ENCODE data around the gene SH3RF3.
"Not testable (repeated sequence)": the region's sequence is repeated elsewhere in the genome, so short reads cannot be mapped to it uniquely, and the experiment has no call there.

SH3RF3 gene

GRCh38 chr2:109118321-109118720 is 10.7 kb upstream of the SH3RF3 start:
- no peak for DNase-seq

- no peak for DNase-seq
Observed at GRCh38 chr2:109120166-109120565, 8.8 kb upstream of the SH3RF3 start.

- DNase-seq = not testable (repeated sequence)
Observed at GRCh38 chr2:109120686-109121085, 8.3 kb upstream of the SH3RF3 start.

- no peak for DNase-seq
Observed at GRCh38 chr2:109123586-109124201, 5.3 kb upstream of the SH3RF3 start.

- no peak for DNase-seq
Observed at GRCh38 chr2:109124982-109125592, 3.9 kb upstream of the SH3RF3 start.

- DNase-seq = no peak
Observed at GRCh38 chr2:109125593-109126500, 3.2 kb upstream of the SH3RF3 start.

GRCh38 chr2:109126501-109126860 is 2.5 kb upstream of the SH3RF3 start:
- DNase-seq = no peak

GRCh38 chr2:109127556-109127955 is 1.4 kb upstream of the SH3RF3 start:
- DNase-seq = no peak

GRCh38 chr2:109128048-109128615 is 873 bp upstream of the SH3RF3 start:
- DNase-seq = peak; percentile 93

GRCh38 chr2:109129356-109129920 is 433 bp downstream of the SH3RF3 start:
- DNase-seq = peak; percentile 87

- peak; percentile 57 for DNase-seq
Observed at GRCh38 chr2:109129921-109130722, 1.1 kb downstream of the SH3RF3 start.

GRCh38 chr2:109130723-109130995 is 1.7 kb downstream of the SH3RF3 start:
- DNase-seq = no peak

- no peak for DNase-seq
Observed at GRCh38 chr2:109131777-109132176, 2.8 kb downstream of the SH3RF3 start.

GRCh38 chr2:109132626-109133025 is 3.6 kb downstream of the SH3RF3 start:
- DNase-seq = no peak

- no peak for DNase-seq
Observed at GRCh38 chr2:109133746-109134145, 4.7 kb downstream of the SH3RF3 start.

GRCh38 chr2:109134741-109135358 is 5.8 kb downstream of the SH3RF3 start:
- no peak for DNase-seq

- no peak for DNase-seq
Observed at GRCh38 chr2:109135359-109136197, 6.6 kb downstream of the SH3RF3 start.

GRCh38 chr2:109136542-109136941 is 7.5 kb downstream of the SH3RF3 start:
- no peak for DNase-seq

- DNase-seq = no peak
Observed at GRCh38 chr2:109137616-109138015, 8.6 kb downstream of the SH3RF3 start.

- DNase-seq = no peak
Observed at GRCh38 chr2:109138449-109138848, 9.4 kb downstream of the SH3RF3 start.

GRCh38 chr2:109139002-109139401 is 10.0 kb downstream of the SH3RF3 start:
- no peak for DNase-seq

All from right kidney (tissue), 1 donor.